ENCODE measurements around the gene FABP1.

The FABP1 gene

DNA sequence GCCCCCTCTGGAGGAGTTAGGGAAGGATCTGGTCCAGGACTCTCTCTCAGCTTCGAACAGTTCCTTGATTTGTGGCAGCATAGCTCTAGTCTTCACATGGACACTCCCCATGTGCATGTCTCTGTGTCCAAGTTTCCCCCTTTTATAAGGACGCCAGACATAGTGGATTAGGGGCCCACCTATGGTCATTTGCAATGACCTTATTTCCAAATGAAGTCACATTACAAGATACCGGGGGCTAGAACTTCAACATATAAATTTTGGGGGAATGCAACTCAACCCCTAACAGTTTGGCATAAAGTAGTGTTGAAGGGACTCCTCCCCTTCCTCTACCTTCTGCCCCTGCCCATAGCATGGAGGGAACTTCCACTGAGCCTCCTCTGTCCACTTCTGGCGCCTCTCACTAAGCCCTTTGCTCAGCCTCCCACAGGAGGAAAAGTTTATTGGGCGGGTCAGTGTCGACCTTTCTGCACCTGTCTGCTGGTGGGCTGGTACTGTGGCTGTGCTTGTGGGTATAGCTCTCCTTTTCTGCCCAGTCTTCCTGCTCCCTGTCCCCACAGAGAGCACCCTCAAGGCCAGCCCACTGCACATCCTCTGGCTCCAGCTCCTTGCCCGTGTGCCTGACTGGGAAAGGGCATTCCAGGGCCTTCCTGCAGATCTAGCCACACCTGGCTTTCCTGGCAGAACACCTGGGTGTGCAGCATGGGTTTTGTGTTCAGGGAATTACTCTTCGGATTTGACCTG lies 5.5 kb downstream of the FABP1 start:
- DNase-seq = no peak
- in situ Hi-C loops (cut with HindIII; ENCODE audit: low pct_ligation_motif_present, low pct_unique_long_range_greater_than_20kb, low sequenced_read_pairs) = no loop called here

DNA sequence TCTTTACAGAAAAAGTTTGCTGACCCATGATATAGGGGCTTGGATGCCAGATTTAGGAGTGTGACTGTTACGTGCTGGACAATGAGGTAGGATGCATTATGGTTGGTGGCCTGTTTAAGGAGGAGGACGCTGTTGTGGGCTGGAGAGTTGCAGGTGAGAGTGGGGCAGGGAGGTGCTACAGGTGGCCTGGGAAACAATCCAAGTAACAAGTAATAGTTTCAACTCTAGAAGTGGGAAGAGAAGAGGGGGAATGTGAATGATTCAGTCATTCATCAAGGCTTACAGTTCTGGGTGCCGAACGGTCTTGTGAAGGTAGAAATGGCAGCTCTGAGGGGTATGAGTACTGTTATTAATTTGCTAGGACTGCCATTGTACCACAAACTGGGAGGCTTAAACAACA lies 6.2 kb downstream of the FABP1 start:
- in situ Hi-C loops (cut with HindIII; ENCODE audit: low pct_ligation_motif_present, low pct_unique_long_range_greater_than_20kb, low sequenced_read_pairs) = no loop called here
- no peak for DNase-seq

DNA sequence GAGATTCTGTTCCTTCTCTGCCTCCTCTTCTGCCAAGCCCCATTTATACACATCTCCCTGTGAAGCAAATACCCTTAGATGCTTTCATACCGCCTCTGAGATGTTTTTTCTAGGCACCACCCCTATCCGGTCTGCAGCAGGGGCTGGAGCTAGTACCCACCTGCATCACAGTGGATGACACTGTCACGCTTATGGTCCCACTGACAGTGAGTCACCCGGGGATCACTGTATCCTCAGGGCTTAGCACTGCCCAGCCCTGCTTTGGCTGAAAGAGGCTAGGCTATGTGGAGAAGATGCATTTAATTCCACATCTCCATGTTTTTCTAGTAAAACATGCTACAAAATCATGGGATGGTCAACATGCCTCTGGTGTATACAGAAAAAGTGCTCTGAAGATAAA lies 9.9 kb downstream of the FABP1 start:
- DNase-seq = no peak
- in situ Hi-C loops (cut with HindIII; ENCODE audit: low pct_ligation_motif_present, low pct_unique_long_range_greater_than_20kb, low sequenced_read_pairs) = no loop called here

DNA sequence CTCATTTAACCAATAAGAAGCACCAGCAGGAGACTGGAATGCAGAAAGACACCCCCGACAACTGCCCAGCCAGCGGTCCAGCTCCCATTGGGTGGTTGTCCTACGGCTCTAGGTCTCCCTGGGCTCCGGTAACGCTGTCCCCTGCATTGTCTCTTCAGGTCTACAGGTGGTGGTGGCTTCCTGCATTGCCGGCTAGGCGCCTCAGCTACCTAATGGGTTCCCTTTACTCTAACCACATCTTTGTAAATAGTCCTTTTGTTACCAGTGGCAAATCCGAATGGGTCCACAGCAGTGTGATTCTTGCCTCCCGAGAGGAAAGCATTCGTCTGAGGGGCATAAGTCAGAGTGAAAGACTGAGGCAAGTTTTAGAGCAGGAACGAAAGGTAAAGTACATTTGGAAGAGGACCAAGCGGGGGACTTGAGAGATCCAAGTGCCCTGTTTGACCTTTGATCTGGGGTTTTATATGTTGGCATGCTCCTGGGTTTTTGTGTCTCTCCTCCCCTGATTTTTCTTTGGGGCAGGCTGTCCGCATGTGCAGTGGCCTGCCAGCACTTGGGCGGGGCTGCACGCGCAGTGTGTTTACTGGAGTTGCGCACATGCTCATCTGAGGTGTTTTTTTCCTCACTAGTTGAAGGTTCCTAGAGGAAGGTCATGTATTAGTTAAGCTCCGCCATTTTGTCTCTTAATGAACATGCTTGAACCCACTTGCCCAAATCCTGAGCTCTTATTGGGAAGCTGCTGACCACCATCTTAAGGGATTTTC lies 11.0 kb downstream of the FABP1 start:
- in situ Hi-C loops (cut with HindIII; ENCODE audit: low pct_ligation_motif_present, low pct_unique_long_range_greater_than_20kb, low sequenced_read_pairs) = no loop called here
- DNase-seq = no peak

DNA sequence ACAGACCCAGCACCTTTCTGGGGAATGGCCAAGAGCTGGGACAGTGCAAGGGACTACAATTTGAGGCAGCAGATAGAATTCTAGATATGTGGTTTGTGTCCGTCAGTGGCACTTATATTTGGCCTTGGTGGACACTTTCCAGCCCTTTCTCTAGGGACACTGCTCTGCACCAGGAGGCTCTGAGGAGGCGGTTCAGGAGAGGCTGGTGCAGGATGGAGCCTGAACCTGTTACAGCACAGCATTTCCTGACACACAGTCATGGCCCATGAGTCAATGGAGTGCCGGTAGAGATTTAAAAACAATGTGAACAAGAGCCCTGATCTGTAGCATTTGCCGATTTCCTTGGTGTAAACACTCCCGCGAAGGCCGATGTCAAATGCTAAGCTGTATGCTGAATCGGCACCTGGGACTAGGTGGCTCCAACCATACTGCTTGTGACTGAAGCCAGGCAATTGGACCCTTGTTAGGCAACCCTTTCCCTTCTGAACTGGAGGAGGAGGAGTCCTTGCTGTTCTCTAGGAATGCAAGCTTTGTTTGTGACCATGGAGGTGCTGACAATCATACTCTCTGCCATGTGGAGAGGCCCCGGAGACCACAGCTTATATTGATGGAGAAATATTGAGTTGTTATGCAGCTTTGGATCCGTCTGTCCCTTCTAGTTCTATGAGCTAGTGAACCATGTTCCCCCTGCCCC lies 11.9 kb downstream of the FABP1 start:
- in situ Hi-C loops (cut with HindIII; ENCODE audit: low pct_ligation_motif_present, low pct_unique_long_range_greater_than_20kb, low sequenced_read_pairs) = no loop called here

DNA sequence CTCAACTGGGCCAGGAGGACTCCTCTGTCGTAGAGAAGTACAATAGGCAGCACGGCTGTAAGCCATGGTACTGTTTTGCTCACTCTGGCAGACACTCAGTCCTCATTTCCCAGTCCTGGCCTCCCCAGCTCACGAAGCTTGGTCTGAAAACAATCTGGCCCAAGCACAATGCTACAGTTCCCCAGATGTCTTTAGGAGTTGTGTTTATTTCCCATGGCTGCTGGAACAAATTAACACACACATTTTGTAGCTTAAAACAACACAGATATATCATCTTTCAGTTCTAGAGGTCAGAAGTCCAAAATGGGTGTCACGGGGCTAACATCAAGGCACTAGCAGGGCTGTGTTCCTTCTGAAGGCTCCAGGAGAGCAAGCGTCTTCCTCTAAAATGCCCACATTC lies 13.0 kb downstream of the FABP1 start:
- DNase-seq = no peak
- in situ Hi-C loops (cut with HindIII; ENCODE audit: low pct_ligation_motif_present, low pct_unique_long_range_greater_than_20kb, low sequenced_read_pairs) = no loop called here

More for the DNA sequence above, 11.9 kb downstream of the FABP1 start:
- DNase-seq = no peak

DNA sequence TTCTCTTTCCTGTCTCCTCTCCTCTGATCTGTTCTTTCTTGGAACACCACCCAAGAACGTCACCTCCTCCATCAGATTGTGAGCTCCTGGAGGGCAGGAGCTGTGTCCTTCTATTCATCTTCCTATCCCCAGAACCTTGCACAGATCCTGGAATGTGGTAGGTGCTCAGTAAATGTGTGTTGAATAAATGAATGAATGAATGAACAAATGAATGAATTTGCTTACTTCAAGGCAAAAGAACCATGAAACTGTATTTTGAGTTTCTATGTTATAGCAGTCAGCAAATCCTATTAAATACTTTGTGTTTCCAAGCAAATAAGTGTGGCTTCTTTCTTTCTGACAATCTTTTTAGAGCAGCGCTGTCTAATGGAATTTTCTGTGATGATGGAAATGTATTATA lies 14.8 kb downstream of the FABP1 start:
- no peak for DNase-seq
- in situ Hi-C loops (cut with HindIII; ENCODE audit: low pct_ligation_motif_present, low pct_unique_long_range_greater_than_20kb, low sequenced_read_pairs) = no loop called here

DNA sequence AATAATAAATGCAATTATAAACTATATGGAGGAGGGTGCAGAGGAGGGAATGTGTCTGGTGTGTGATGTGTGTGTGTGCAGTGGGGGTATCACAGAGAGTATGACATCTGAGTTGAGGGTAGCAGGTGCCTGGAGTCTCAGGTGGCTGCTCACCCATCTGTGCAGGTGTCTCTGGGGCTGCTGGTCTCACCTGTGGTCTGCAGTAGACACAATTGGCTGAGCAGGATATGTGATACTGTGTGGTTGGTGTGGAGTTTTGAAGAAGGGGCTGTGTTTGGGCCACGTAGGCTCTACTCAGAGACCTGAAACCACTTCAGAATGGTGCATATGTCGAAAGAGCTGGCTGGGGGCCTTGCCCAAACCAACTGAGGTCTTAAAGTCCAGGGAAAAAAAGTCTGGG lies 17.0 kb downstream of the FABP1 start:
- in situ Hi-C loops (cut with HindIII; ENCODE audit: low pct_ligation_motif_present, low pct_unique_long_range_greater_than_20kb, low sequenced_read_pairs) = no loop called here
- DNase-seq = no peak

DNA sequence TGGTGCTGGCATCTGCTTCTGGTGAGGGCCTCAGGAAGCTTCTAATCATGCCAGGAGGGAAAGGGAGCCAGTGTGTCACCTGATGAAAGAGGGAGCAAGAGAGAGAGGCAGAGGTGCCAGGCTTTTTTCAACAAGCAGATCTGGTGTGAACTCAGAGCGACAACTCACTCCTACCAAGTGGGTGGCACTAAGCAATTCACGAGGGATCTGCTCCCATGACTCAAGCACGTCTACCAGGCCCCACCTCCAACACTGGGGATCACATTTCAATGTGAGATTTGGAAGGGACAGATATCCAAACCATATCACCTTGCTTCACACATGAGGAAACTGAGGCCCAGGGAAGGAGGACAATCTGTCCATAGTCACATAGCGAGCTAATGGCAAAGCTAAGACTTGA lies 19.1 kb downstream of the FABP1 start:
- in situ Hi-C loops (cut with HindIII; ENCODE audit: low pct_ligation_motif_present, low pct_unique_long_range_greater_than_20kb, low sequenced_read_pairs) = no loop called here
- no peak for DNase-seq

DNA sequence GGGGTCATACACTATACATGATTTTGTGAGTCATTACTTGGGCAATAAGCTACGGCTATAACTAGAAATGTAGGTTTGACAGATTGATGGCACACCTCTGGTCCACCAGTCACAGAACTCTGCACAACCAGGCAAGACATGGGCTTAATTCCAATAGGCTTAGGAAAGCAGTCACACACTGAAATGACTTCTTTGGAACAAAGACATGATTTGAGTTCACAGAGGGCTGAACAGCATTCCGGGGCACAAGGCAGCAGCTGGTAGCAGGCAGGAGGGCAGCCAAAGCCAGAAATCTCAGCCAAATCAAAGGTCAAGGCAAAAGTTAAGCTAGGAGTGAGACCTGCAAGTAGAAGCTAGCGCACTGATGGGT lies 27.4 kb downstream of the FABP1 start:
- in situ Hi-C loops (cut with HindIII; ENCODE audit: low pct_ligation_motif_present, low pct_unique_long_range_greater_than_20kb, low sequenced_read_pairs) = no loop called here
- DNase-seq = no peak

DNA sequence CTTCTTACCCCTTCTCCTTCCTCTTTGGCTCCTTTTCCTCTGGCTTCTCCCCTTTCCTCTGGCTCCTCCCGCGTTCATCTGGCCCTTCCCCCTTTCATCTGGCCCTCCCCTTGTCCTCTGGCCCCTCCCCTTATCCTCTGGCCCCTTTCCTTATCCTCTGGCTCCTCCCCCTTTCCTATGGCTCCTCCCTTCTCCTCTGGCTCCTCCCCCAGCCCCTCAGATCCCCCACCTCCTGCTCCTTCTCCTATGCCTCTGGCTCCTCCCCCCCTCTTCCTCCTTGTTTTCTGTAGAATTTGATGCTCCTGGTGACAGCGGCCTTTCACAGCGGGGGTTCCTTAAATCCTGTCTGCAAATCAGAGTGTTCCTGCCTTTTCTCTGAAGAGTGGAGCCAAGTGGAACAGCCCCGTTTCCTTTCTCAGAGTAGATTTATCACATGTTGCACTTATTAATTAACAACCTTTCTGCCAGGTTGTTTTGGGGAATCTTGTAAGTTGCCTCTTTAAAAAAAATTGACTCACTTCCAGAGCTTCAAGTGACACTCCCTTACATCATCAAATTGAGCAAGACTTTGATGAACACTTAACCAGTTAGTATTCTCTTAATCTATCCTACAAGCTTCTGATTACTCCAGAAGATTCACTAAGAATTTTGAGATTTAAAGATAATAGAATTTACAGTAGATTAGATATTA lies 27.9 kb downstream of the FABP1 start:
- peak; percentile 7 for DNase-seq
- in situ Hi-C loops (cut with HindIII; ENCODE audit: low pct_ligation_motif_present, low pct_unique_long_range_greater_than_20kb, low sequenced_read_pairs) = no loop called here

DNA sequence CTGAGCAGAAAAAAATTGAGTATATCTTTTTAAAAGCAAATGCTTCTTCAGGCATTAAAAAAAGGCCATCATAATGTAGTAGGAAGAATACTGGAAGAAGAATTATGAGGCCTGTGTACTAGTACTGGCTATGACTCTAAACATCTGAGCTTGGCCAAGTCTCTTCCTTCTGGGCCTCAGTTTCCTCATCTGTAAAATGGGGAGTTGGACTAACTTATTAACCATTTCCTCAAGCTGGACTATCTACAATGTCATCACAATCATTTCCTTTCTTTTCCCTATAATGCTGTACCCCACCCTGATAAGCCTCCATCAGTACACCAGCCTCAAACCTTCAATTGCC lies 29.3 kb downstream of the FABP1 start:
- no peak for DNase-seq
- in situ Hi-C loops (cut with HindIII; ENCODE audit: low pct_ligation_motif_present, low pct_unique_long_range_greater_than_20kb, low sequenced_read_pairs) = no loop called here

DNA sequence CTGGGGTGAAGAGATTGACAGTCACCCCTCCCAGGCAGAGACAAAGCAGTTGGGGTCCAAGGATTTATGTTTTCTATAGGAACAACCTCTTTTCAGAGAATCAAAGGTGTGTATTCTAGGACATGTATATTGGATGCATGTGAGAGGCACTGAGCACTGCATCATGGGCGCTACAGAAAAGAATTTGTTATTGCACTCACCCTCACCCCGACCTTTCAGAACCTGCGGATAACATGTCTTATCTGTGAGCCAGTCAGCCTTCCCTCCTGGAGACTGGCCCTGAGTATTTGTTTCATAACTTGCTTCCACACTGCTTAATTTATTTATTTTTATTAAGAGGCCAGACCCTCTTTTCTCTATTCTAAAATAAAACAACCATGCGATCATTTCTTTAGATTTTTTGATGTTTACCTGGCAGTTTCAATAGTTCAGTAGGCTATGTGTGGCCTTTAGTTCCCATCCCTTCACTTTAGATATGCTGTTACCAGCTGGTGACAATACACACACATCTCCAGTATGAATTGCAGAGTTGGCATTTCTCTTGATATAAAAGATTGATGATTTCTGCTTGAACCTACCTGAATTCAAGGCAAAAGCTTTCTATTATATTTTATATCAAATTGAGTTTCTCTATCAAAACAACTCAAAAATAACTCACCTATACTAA lies 29.8 kb downstream of the FABP1 start:
- in situ Hi-C loops (cut with HindIII; ENCODE audit: low pct_ligation_motif_present, low pct_unique_long_range_greater_than_20kb, low sequenced_read_pairs) = no loop called here
- no peak for DNase-seq

DNA sequence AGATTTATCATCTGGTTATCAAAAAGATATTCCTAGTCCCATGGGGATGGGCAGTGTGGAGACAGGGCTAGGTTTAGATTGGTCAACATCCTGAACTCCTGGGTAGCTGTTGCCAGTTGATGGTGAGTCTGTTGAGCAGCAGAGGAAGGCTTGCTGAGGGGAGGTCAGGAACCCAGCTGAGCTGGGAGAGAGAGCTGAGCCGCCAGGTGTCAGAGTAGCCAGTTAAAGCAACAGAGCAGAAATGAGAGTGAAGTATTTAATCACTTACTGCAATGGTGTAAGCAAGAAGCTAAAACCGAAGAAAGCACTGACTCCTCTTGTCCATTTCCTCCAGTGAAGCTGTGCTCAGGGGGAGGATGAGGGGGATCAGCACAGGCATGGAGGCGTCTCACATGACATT lies 30.7 kb downstream of the FABP1 start:
- no peak for DNase-seq
- in situ Hi-C loops (cut with HindIII; ENCODE audit: low pct_ligation_motif_present, low pct_unique_long_range_greater_than_20kb, low sequenced_read_pairs) = no loop called here

DNA sequence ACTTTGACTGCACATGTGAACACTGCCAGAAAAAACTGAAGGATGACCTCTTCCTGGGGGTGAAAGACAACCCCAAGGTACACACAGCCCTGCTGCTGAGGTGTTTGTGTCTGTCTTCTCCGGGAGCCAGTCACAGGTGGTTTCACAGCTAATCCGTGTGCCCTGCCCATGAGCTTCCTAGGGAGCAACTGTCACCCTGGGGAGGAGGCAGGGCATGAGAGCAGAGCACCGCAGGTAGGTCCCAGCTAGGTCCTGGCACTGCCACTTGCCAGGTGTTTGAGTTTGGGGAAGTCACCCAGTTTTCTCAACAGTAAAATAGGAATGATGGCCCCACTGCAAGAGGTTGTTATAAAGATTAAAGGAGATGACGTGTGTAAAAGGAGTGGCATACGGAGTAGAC lies 31.2 kb downstream of the FABP1 start:
- in situ Hi-C loops (cut with HindIII; ENCODE audit: low pct_ligation_motif_present, low pct_unique_long_range_greater_than_20kb, low sequenced_read_pairs) = no loop called here
- no peak for DNase-seq

DNA sequence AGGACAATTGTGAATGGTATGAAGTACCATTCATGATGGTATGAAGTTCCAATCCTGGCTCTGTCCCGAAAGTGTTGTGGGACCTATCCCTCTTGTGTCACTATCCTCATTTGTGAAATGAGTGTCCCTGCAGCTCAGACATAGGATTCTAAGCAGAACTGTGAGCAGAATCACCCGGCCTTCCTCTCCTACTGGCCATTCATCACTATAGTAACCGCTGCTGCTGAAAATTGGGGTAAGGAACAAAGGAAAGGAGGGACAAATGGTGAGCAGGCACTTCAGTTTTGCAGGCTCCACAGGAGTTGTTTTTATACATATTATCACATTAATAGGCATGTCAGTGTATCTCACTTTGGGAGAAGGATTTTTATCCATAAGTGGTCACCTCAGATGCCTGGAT lies 32.8 kb downstream of the FABP1 start:
- DNase-seq = no peak
- in situ Hi-C loops (cut with HindIII; ENCODE audit: low pct_ligation_motif_present, low pct_unique_long_range_greater_than_20kb, low sequenced_read_pairs) = no loop called here

DNA sequence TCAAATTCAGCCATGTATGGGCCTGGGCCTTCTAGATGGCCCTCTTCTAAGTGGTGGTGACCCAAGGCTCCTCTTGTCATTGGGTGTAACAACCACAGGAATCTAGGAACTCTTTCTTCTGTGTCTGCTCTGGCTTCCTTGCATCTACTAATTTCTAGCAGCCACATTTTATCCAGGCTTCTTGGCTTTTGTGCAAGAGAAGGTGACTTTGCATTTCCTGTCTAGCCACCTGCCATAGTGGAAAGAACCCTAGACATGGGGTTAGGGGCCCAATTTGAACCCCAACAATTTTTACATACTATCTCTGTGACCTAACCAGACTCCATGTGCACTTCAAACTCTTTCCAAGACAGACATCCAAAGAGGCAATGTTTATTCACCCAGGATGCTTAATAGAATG lies 35.1 kb downstream of the FABP1 start:
- in situ Hi-C loops (cut with HindIII; ENCODE audit: low pct_ligation_motif_present, low pct_unique_long_range_greater_than_20kb, low sequenced_read_pairs) = no loop called here
- no peak for DNase-seq

DNA sequence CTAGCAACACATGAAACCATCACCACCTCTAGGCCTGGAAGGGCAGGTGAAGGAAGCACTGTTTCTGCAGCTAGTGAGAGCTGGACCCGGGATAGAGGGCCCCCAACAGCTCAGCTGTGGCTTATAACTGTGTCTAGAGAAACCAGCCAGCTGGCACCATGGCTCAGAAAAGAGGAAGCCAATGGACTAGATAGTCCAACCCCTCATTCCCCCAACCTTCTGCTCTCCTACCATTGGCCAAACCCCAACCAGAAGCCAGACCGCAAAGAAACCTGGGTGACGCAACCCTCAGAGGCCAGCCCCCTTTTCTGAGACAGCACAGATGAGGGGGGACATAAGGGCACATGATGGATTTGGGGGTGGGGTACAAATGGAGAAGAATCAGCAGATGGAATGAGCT lies 35.9 kb downstream of the FABP1 start:
- in situ Hi-C loops (cut with HindIII; ENCODE audit: low pct_ligation_motif_present, low pct_unique_long_range_greater_than_20kb, low sequenced_read_pairs) = no loop called here
- DNase-seq = no peak
